HCT116 (cell line): Measurements from ENCODE around the gene GNAO1. TPM values are rescaled to one million over a fixed set of nuclear protein-coding genes. Genes with fewer than 3 reads are reported as not detected.

Experiments used
- ATAC-seq: fragments of 200-7000 bp; cut with Tn5 transposase; 2 replicates; pipeline ENCODE4 v1.9.1; 2020; ENCODE audit warnings: mild to moderate bottlenecking, moderate library complexity
- BruUV-seq: library from RNA; stranded (reverse); fragments of 400-500 nt; replicated peaks from 2 replicates; lab custom pipeline; 2021; lab: Mats Ljungman, UMichigan
- CTCF ChIA-PET: fragments of 300-600 bp; sonication (Branson Sonifier 250); formaldehyde crosslinking; loops from one replicate; lab custom pipeline; 2021; ENCODE audit warnings: antibody characterized with exemption; lab: Charles Lee
- POLR2A ChIA-PET: fragments of 300-600, 350-600 bp; sonication (Branson Sonifier 250); formaldehyde crosslinking; loops from one replicate; lab custom pipeline; 2021; ENCODE audit warnings: antibody characterized with exemption; lab: Charles Lee
- RAD21 ChIA-PET, 2 experiments: fragments of 300-600 bp; sonication (Branson Sonifier 250); formaldehyde crosslinking; loops; one replicate each; lab custom pipeline; 2023; ENCODE audit warnings: low total read pairs in 2 of 2; ENCODE audit not compliant: uncharacterized antibody in 2 of 2, unreplicated experiment in 2 of 2, low non-redundant PET in 1 of 2; lab: Charles Lee
- DNase-seq: peaks from one replicate; pipeline ENCODE4 v3.0.0-alpha.2; 2010; ENCODE audit warnings: low read depth, low spot score
- H2AFZ ChIP-seq: fragments of 200-600 bp; shearing (Covaris generic), sonication (generic); 2 replicates; pipeline ENCODE4 v1.6.1; 2017; ENCODE audit warnings: low read depth, mixed run types, mixed read lengths, antibody characterized with exemption, low read length; ENCODE audit not compliant: poor library complexity, severe bottlenecking
- H3K27ac ChIP-seq: 2 replicates; pipeline ENCODE4 v1.5.1; 2012; ENCODE audit warnings: low read depth, low read length
- H3K27me3 ChIP-seq: fragments of 200-600 bp; sonication (generic); 2 replicates; pipeline ENCODE4 v1.6.1; 2016; ENCODE audit warnings: mixed run types, low read length, mixed read lengths; ENCODE audit not compliant: insufficient read depth
- H3K36me3 ChIP-seq, 2 experiments: fragments of 200-500 bp in 1 of 2; fragments of 200-600 bp in 1 of 2; sonication (Bioruptor generic) in 1 of 2; sonication (generic) in 1 of 2; 2 replicates each; pipeline versions ENCODE4 v1.5.1 to v1.6.1; 2014 to 2016; ENCODE audit warnings: low read length in 2 of 2, inconsistent platforms in 1 of 2, mixed read lengths in 1 of 2, mixed run types in 1 of 2; ENCODE audit not compliant: insufficient read depth in 2 of 2, control insufficient read depth in 1 of 2
- H3K4me1 ChIP-seq, 2 experiments: fragments of 200-600 bp in 1 of 2; sonication (generic) in 1 of 2; 2 replicates each; pipeline versions ENCODE4 v1.5.1 to v1.6.1; 2012 to 2017; ENCODE audit warnings: low read length in 2 of 2, inconsistent platforms in 1 of 2, mild to moderate bottlenecking in 1 of 2, mixed read lengths in 1 of 2, mixed run types in 1 of 2, moderate library complexity in 1 of 2; ENCODE audit not compliant: insufficient read depth in 2 of 2, control insufficient read depth in 1 of 2
- H3K4me2 ChIP-seq: fragments of 200-600 bp; sonication (generic); 2 replicates; pipeline ENCODE4 v1.6.1; 2017; ENCODE audit warnings: mixed run types, low read length, mixed read lengths
- H3K4me3 ChIP-seq, 2 experiments: fragments of 200-600 bp in 1 of 2; sonication (generic) in 1 of 2; replicated peaks in 1 of 2; 2 replicates each; pipeline ENCODE4 v1.5.1; 2011 to 2016; ENCODE audit warnings: low read length in 2 of 2, control low read depth in 1 of 2, low read depth in 1 of 2, mild to moderate bottlenecking in 1 of 2, mixed read lengths in 1 of 2, mixed run types in 1 of 2
- H3K79me2 ChIP-seq: fragments of 200-600 bp; sonication (generic); 2 replicates; pipeline ENCODE4 v1.6.1; 2017; ENCODE audit warnings: mild to moderate bottlenecking, mixed run types, low read length, moderate library complexity, mixed read lengths; ENCODE audit not compliant: insufficient read depth
- H3K9ac ChIP-seq: fragments of 200-600 bp; sonication (generic); 2 replicates; pipeline ENCODE4 v1.6.1; 2016; ENCODE audit warnings: low read length, mixed read lengths
- H3K9me2 ChIP-seq: fragments of 200-600 bp; sonication (generic), shearing (Covaris generic); 2 replicates; pipeline ENCODE4 v1.6.1; 2017; ENCODE audit warnings: mixed run types, mild to moderate bottlenecking, moderate library complexity; ENCODE audit not compliant: insufficient read depth
- H3K9me3 ChIP-seq, 2 experiments: fragments of 200-500 bp in 1 of 2; fragments of 200-600 bp in 1 of 2; sonication (Bioruptor generic) in 1 of 2; sonication (generic) in 1 of 2; 2 replicates each; pipeline ENCODE4 v1.6.1; 2014 to 2017; ENCODE audit warnings: low read length in 2 of 2, mixed read lengths in 2 of 2, inconsistent platforms in 1 of 2, low read depth in 1 of 2, mild to moderate bottlenecking in 1 of 2, mixed run types in 1 of 2, moderate library complexity in 1 of 2; ENCODE audit not compliant: control insufficient read depth in 1 of 2, insufficient read depth in 1 of 2
- H4K20me1 ChIP-seq: fragments of 200-600 bp; sonication (generic), shearing (Covaris generic); 2 replicates; pipeline ENCODE4 v1.6.1; 2017; ENCODE audit warnings: mixed run types, mild to moderate bottlenecking, moderate library complexity; ENCODE audit not compliant: insufficient read depth
- ATF3 ChIP-seq: IDR thresholded peaks from 2 replicates; pipeline ENCODE4 v1.6.1; 2012
- CBX3 ChIP-seq: IDR thresholded peaks from 2 replicates; pipeline ENCODE4 v1.6.1; 2012; ENCODE audit warnings: low read depth
- ELF1 ChIP-seq: IDR thresholded peaks from 2 replicates; pipeline ENCODE4 v1.6.1; 2012; ENCODE audit warnings: low read depth, borderline replicate concordance
- EZH2phosphoT487 ChIP-seq: fragments of 200-600 bp; IDR thresholded peaks from 2 replicates; pipeline ENCODE4 v1.6.1; 2018; ENCODE audit warnings: antibody characterized with exemption, borderline replicate concordance
- FOSL1 ChIP-seq: IDR thresholded peaks from 2 replicates; pipeline ENCODE4 v1.6.1; 2012; ENCODE audit warnings: low read depth
- JUND ChIP-seq: IDR thresholded peaks from 2 replicates; pipeline ENCODE4 v1.6.1; 2012
- POLR2A ChIP-seq: IDR thresholded peaks from 2 replicates; pipeline ENCODE4 v1.7.0; 2011; ENCODE audit warnings: borderline replicate concordance; ENCODE audit not compliant: insufficient read depth, insufficient read length; ENCODE audit errors: extremely low read depth
- SRF ChIP-seq: IDR thresholded peaks from 2 replicates; pipeline ENCODE4 v1.6.1; 2012; ENCODE audit warnings: low read depth
- TCF7L2 ChIP-seq: IDR thresholded peaks from 2 replicates; pipeline ENCODE4 v1.7.0; 2011; ENCODE audit warnings: borderline replicate concordance, inconsistent platforms; ENCODE audit not compliant: insufficient read depth, insufficient read length; ENCODE audit errors: extremely low read depth
- ZBTB33 ChIP-seq: IDR thresholded peaks from 2 replicates; pipeline ENCODE4 v1.6.1; 2011; ENCODE audit warnings: mild to moderate bottlenecking, low read length, moderate library complexity; ENCODE audit not compliant: insufficient replicate concordance; ENCODE audit errors: extremely low read depth
- ZFX ChIP-seq: fragments of 450-650 bp; IDR thresholded peaks from 2 replicates; pipeline ENCODE4 v1.6.1; 2017
- ZNF274 ChIP-seq: fragments of 200-500 bp; sonication (Bioruptor generic); IDR thresholded peaks from 2 replicates; pipeline ENCODE4 v1.6.1; 2014; ENCODE audit warnings: mild to moderate bottlenecking, low read depth, low read length, inconsistent platforms
- intact Hi-C: fragments of 100-400 bp; cut with micrococcal nuclease; formaldehyde crosslinking; loops from 2 replicates; pipeline ENCODE4 v1.10.0; 2022
- total RNA-seq: library from RNA; stranded (reverse); gene quantifications from one replicate; pipeline ENCODE4 v1.2.1, GENCODE V29; 2021; ENCODE audit not compliant: unreplicated experiment

GNAO1 gene
- total RNA-seq, 1 experiment from 2014 or later = 0.12 TPM

GRCh38 chr16:56364865-56365264 is 173.6 kb downstream of the GNAO1 start:
- Histone ChIP-seq H3K4me1 (no peaks in the 10 kb centered on the region), H3K4me2 (no peak overlapping the region), H3K36me3 (peaks cover 13 to 16% of the 10 kb centered on the region in 2 experiments; a peak in 3 of 4 replicates), H3K4me3 (no peak overlapping the region), H3K9me3 (no peaks in the 10 kb centered on the region), H3K27ac (no peak overlapping the region), H4K20me1 (no peaks in the 10 kb centered on the region), H3K79me2 (no peaks in the 10 kb centered on the region), H2AFZ (no peak overlapping the region), H3K27me3 (no peaks in the 10 kb centered on the region), H3K9ac (no peak overlapping the region), H3K9me2 (no peaks in the 10 kb centered on the region)
- ATAC-seq (no peak), DNase-seq (no peak)
- ChIA-PET RAD21 (no interaction called here), POLR2A (no interaction called here), CTCF (interaction anchor here (1.5 kb wide), 1 partner anchor 8 kb away, joined by 4 read pairs; no protein-coding TSS in a partner anchor)
- no TSS peak for BruUV-seq
- TF ChIP-seq JUND = no peak
- TF ChIP-seq ZFX = no peak
- no peak for TF ChIP-seq POLR2A
- no peak for TF ChIP-seq SRF
- no peak for TF ChIP-seq EZH2phosphoT487
- no peak for TF ChIP-seq FOSL1
- TF ChIP-seq ZBTB33 = no peak
- intact Hi-C loops = no loop called here

- no peaks in the 10 kb centered on the region for H3K79me2 ChIP-seq
- ATAC-seq (no peak), DNase-seq (no peak)
- H3K27ac ChIP-seq = no peak overlapping the region
- POLR2A ChIA-PET = no interaction called here
- CTCF ChIA-PET = interaction anchor here (1.5 kb wide), 1 partner anchor 9 kb away, joined by 4 read pairs; no protein-coding TSS in a partner anchor
- no peak overlapping the region for H3K4me2 ChIP-seq
- no peak overlapping the region for H3K9ac ChIP-seq
- peaks cover 13 to 16% of the 10 kb centered on the region in 2 experiments; a peak in 3 of 4 replicates for H3K36me3 ChIP-seq
- intact Hi-C loops = no loop called here
- no peak overlapping the region for H2AFZ ChIP-seq
- H3K9me3 ChIP-seq = no peaks in the 10 kb centered on the region
- H3K27me3 ChIP-seq = no peaks in the 10 kb centered on the region
- BruUV-seq = no TSS peak
- RAD21 ChIA-PET = no interaction called here
- H3K4me1 ChIP-seq = peaks cover 0 to 4% of the 10 kb centered on the region in 2 experiments; a peak in 1 of 4 replicates
- no peaks in the 10 kb centered on the region for H4K20me1 ChIP-seq
- no peaks in the 10 kb centered on the region for H3K9me2 ChIP-seq
- H3K4me3 ChIP-seq = no peak overlapping the region
- no peak for TF ChIP-seq ELF1
- TF ChIP-seq TCF7L2 = no peak
- no peak for TF ChIP-seq ZNF274
- TF ChIP-seq FOSL1 = no peak
- no peak for TF ChIP-seq ATF3
- no peak for TF ChIP-seq CBX3
- TF ChIP-seq, all 23 proteins: peak for 0
Observed at GRCh38 chr16:56365552-56365951, 174.3 kb downstream of the GNAO1 start.
